A673 (cell line): ENCODE data around the gene TEAD1.

Experiments used
- EZH2 ChIP-seq: fragments of 200-600 bp; sonication (generic); IDR thresholded peaks from 2 replicates; pipeline ENCODE4 v1.6.1; 2017; ENCODE audit warnings: borderline replicate concordance, low read depth, mild to moderate bottlenecking, mixed read lengths, antibody characterized with exemption, low read length; ENCODE audit not compliant: poor library complexity, severe bottlenecking
- TF ChIP-seq, protein P1 (sequence below): fragments of 300-800, 200-600 bp; sonication (generic); conservative IDR thresholded peaks from 2 replicates; pipeline ENCODE4 v1.5.1; 2017; ENCODE audit warnings: low read depth, mild to moderate bottlenecking, antibody characterized with exemption, low read length, moderate library complexity, mixed read lengths

DNA sequence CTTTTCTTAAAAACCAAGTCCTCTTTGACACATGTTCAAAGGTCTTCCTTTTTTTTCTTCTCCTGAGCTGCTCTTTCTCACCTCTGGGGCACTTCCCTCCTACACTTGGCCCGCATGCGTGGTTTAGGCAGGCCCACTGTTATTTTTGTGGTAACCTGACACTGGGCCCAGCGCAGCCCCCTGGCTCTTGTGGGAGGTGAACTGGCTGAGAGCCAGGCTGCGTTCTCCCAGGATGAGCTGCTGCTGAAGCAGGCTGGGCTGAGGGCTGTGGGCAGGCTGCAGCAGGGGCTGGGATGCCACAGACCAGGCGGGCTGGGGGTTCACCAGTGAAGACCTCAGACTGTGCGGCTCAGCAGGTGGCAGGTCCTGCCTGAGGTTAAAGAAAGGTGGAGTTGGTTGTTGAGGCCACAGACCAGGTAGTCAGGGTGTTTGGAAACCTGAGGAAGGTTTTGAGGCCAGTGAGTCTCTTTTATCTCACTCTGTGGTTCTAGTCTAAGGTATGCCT is 72.4 kb downstream of the TEAD1 start:
- TF ChIP-seq, protein P1, sequence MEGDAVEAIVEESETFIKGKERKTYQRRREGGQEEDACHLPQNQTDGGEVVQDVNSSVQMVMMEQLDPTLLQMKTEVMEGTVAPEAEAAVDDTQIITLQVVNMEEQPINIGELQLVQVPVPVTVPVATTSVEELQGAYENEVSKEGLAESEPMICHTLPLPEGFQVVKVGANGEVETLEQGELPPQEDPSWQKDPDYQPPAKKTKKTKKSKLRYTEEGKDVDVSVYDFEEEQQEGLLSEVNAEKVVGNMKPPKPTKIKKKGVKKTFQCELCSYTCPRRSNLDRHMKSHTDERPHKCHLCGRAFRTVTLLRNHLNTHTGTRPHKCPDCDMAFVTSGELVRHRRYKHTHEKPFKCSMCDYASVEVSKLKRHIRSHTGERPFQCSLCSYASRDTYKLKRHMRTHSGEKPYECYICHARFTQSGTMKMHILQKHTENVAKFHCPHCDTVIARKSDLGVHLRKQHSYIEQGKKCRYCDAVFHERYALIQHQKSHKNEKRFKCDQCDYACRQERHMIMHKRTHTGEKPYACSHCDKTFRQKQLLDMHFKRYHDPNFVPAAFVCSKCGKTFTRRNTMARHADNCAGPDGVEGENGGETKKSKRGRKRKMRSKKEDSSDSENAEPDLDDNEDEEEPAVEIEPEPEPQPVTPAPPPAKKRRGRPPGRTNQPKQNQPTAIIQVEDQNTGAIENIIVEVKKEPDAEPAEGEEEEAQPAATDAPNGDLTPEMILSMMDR, result no peak
- TF ChIP-seq EZH2, result no peak
